Breast epithelium (tissue), 4 donors: Measurements from ENCODE around the gene TSPAN8. TPM values are rescaled to one million over a fixed set of nuclear protein-coding genes. Genes with fewer than 3 reads are reported as not detected.
"Not testable (repeated sequence)": the region's sequence is repeated elsewhere in the genome, so short reads cannot be mapped to it uniquely, and the experiment has no call there.

Experiments used
- DNase-seq, 2 donors: peaks; one replicate each; pipeline ENCODE4 v3.0.0-alpha.2; 2019; ENCODE audit warnings: low spot score in 2 of 2
- H3K27ac ChIP-seq, 2 donors: fragments of 200-600 bp; sonication (generic) in 1 of 2; one replicate each; pipeline ENCODE4 v1.5.1; 2016 to 2019; ENCODE audit warnings: mild to moderate bottlenecking in 1 of 2
- H3K27me3 ChIP-seq, 2 donors: fragments of 200-600 bp; sonication (generic) in 1 of 2; one replicate each; pipeline versions ENCODE4 v1.5.1 to v1.6.0; 2017 to 2019; ENCODE audit warnings: control low read depth in 1 of 2, mild to moderate bottlenecking in 1 of 2
- H3K36me3 ChIP-seq: fragments of 200-600 bp; one replicate; pipeline ENCODE4 v1.5.1; 2019
- H3K4me1 ChIP-seq, 2 donors: fragments of 200-600 bp; sonication (generic); one replicate each; pipeline ENCODE4 v1.5.1; 2016 to 2019; ENCODE audit warnings: control low read depth in 1 of 2
- H3K4me3 ChIP-seq, 3 donors: fragments of 200-600 bp; sonication (generic); 1 replicate in 2 of 3; 2 replicates in 1 of 3; pipeline ENCODE4 v1.5.1; 2016 to 2019; ENCODE audit warnings: mild to moderate bottlenecking in 3 of 3, moderate library complexity in 2 of 3
- H3K9me3 ChIP-seq, 2 donors: fragments of 200-600 bp; sonication (generic) in 1 of 2; one replicate each; pipeline ENCODE4 v1.5.1; 2016 to 2019; ENCODE audit warnings: control low read depth in 1 of 2
- POLR2A ChIP-seq: fragments of 450-650 bp; IDR thresholded peaks from one replicate; pipeline ENCODE4 v1.6.1; 2016; ENCODE audit warnings: antibody characterized with exemption, mild to moderate bottlenecking, moderate library complexity
- POLR2AphosphoS5 ChIP-seq, 3 donors: sonication (generic); formaldehyde crosslinking; IDR thresholded peaks; one replicate each; pipeline ENCODE4 v1.6.1; 2017; ENCODE audit warnings: antibody characterized with exemption in 3 of 3
- intact Hi-C: fragments of 100-400 bp; cut with DNase I; formaldehyde crosslinking; loops from one replicate; pipeline ENCODE4 v1.15.1; 2023; ENCODE audit warnings: low total_unique reads
- total RNA-seq, 3 donors: library from RNA; depleted of rRNA; stranded (reverse); fragments of >200 nt; gene quantifications; one replicate each; pipeline ENCODE4 v1.1.0, GENCODE V29; 2016
- TF ChIP-seq, protein P1 (sequence below), 3 donors: fragments of 450-650 bp; IDR thresholded peaks; one replicate each; pipeline ENCODE4 v1.5.1; 2016 to 2017; ENCODE audit warnings: antibody characterized with exemption in 3 of 3, mild to moderate bottlenecking in 3 of 3, moderate library complexity in 3 of 3

Gene TSPAN8
- total RNA-seq, 3 donors from 2014 or later = 3.1 to 28.3 (median 18.4) TPM

- no peaks in the 10 kb centered on the region for H3K36me3 ChIP-seq
- intact Hi-C loops = no loop called here
- H3K4me3 ChIP-seq = no peak overlapping the region
- no peaks in the 10 kb centered on the region for H3K9me3 ChIP-seq
- TF ChIP-seq POLR2AphosphoS5 (IDR thresholded peaks at IDR 0.05) (no peak), POLR2A (no peak)
- TF ChIP-seq, protein P1, sequence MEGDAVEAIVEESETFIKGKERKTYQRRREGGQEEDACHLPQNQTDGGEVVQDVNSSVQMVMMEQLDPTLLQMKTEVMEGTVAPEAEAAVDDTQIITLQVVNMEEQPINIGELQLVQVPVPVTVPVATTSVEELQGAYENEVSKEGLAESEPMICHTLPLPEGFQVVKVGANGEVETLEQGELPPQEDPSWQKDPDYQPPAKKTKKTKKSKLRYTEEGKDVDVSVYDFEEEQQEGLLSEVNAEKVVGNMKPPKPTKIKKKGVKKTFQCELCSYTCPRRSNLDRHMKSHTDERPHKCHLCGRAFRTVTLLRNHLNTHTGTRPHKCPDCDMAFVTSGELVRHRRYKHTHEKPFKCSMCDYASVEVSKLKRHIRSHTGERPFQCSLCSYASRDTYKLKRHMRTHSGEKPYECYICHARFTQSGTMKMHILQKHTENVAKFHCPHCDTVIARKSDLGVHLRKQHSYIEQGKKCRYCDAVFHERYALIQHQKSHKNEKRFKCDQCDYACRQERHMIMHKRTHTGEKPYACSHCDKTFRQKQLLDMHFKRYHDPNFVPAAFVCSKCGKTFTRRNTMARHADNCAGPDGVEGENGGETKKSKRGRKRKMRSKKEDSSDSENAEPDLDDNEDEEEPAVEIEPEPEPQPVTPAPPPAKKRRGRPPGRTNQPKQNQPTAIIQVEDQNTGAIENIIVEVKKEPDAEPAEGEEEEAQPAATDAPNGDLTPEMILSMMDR (IDR thresholded peaks at IDR 0.05) = no peak
- H3K4me1 ChIP-seq = no peaks in the 10 kb centered on the region
- DNase-seq = no peak
- no peaks in the 10 kb centered on the region for H3K27me3 ChIP-seq
- no peak overlapping the region for H3K27ac ChIP-seq
These were observed 28.4 kb downstream of the TSPAN8 start for GRCh38 chr12:71129364-71129763.

DNA sequence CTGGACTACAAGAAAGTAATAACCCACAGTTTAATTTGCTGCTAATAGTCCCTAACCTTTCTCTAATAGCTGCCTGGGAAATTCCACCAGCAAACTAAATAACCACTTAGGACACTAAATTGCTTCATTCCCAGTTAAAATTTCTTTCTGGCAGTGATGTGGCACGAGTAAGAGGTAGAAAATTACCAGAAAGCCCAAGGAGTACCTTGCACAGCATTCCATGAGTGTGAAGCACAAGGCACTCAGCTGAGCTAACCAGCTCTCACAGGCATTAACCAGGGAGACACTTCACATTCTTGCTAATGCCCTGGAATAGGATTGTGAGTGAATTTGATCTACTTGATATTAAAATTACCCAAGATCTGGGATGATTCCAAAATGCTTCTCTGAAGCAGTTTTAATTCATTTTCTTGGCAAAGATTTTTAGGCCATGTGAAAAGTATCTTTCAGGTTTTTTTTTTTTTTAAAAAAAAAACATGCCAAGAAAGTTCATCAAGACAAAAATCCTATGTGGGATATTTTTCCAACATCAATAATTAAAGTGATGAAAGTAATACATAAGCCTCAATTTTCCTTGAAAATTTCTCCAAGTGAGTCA lies 29.5 kb downstream of the TSPAN8 start:
- H3K27me3 ChIP-seq = no peaks in the 10 kb centered on the region
- DNase-seq = no peak
- no peaks in the 10 kb centered on the region for H3K36me3 ChIP-seq
- no peaks in the 10 kb centered on the region for H3K9me3 ChIP-seq
- intact Hi-C loops = no loop called here
- TF ChIP-seq POLR2A = no peak
- TF ChIP-seq POLR2AphosphoS5 (IDR thresholded peaks at IDR 0.05) = no peak
- TF ChIP-seq, protein P1 (IDR thresholded peaks at IDR 0.05) = no peak
- H3K4me1 ChIP-seq = no peaks in the 10 kb centered on the region
- H3K27ac ChIP-seq = no peak overlapping the region
- no peak overlapping the region for H3K4me3 ChIP-seq

DNA sequence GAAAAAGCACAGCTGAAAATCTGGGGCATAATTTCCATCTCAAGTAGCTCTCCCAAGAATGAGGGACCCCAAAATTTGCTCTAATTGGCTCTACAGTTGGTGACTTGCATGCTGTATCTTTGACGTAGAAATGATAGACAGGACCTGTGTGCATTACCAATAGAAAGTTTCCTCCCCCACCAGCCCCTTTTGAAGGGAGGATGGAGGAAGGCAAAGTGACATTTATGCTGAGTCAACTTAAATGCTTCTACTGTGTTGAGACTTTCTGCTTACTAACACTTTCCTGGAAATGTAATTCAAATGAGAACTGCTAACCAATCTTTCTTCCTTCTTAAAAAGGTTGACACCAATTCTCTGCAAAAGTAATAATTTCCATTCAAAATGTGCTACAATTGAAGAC lies 31.9 kb downstream of the TSPAN8 start:
- Histone ChIP-seq H3K4me3 (no peak overlapping the region), H3K4me1 (no peaks in the 10 kb centered on the region), H3K9me3 (no peaks in the 10 kb centered on the region), H3K27me3 (no peaks in the 10 kb centered on the region), H3K36me3 (no peaks in the 10 kb centered on the region), H3K27ac (no peak overlapping the region)
- no peak for DNase-seq
- TF ChIP-seq POLR2AphosphoS5 (IDR thresholded peaks at IDR 0.05) (no peak), POLR2A (no peak)
- TF ChIP-seq, protein P1 (IDR thresholded peaks at IDR 0.05) = no peak
- intact Hi-C loops = no loop called here

GRCh38 chr12:71125515-71125914 lies 32.3 kb downstream of the TSPAN8 start:
- no peaks in the 10 kb centered on the region for H3K27me3 ChIP-seq
- H3K4me1 ChIP-seq = no peaks in the 10 kb centered on the region
- no peak overlapping the region for H3K27ac ChIP-seq
- no peak for DNase-seq
- no peaks in the 10 kb centered on the region for H3K9me3 ChIP-seq
- TF ChIP-seq POLR2AphosphoS5 (IDR thresholded peaks at IDR 0.05) (no peak), POLR2A (no peak)
- TF ChIP-seq, protein P1 (IDR thresholded peaks at IDR 0.05) = no peak
- no peaks in the 10 kb centered on the region for H3K36me3 ChIP-seq
- H3K4me3 ChIP-seq = no peak overlapping the region
- intact Hi-C loops = no loop called here

DNA sequence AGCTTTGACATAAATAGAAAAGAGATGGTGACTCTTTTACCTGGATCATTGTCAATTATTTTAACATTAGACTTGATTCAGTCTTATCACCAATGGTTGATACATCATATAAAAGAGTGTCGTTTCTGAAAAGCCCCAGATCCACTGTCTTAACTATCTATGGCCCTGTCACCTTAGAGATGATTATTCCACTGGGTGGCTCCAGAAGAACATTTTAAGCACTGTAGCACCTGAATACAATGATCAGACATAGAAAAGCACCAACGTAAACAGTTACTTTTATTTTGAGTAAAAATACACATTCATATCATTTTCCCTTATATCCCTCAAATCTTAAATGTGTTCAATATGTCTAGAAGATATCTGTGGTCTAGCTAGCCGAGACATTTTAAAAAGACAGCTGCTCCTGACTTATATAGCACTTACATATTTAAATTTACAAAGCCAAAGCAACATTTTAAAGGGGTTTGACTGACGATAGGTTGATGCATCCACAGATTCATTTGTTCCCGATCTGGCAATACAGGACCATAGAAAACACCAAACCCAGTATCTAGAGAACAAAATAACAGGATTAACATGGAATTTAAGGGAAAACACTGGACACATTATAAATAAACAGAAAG lies 32.9 kb downstream of the TSPAN8 start:
- Histone ChIP-seq H3K4me3 (no peak overlapping the region), H3K27ac (no peak overlapping the region), H3K4me1 (no peaks in the 10 kb centered on the region), H3K36me3 (no peaks in the 10 kb centered on the region), H3K9me3 (no peaks in the 10 kb centered on the region), H3K27me3 (no peaks in the 10 kb centered on the region)
- TF ChIP-seq POLR2A (no peak), POLR2AphosphoS5 (IDR thresholded peaks at IDR 0.05) (no peak)
- TF ChIP-seq, protein P1 (IDR thresholded peaks at IDR 0.05) = no peak
- intact Hi-C loops = no loop called here
- no peak for DNase-seq

DNA sequence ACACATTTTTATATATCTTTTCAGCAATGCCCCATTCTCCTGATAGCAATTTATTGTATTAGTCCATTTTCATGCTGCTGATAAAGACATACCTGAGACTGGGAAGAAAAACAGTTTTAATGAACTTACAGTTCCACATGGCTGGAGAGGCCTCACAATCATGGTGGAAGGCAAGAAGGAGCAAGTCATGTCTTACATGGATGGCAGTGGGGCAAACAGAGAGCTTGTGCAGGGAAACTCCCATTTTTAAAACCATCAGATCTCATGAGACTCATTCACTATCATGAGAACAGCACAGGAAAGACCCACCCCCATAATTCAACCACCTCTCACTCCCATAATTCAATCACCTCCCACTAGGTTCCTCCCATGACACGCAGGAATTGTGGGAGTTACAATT lies 44.7 kb downstream of the TSPAN8 start:
- H3K4me3 ChIP-seq, H3K4me1 ChIP-seq, H3K36me3 ChIP-seq, H3K27me3 ChIP-seq, DNase-seq, H3K27ac ChIP-seq: not testable (repeated sequence)
- H3K9me3 ChIP-seq = peaks cover 4 to 14% of the 10 kb centered on the region in 2 donors
- intact Hi-C loops = loop anchor here (5.0 kb wide), 1 partner anchor 289 kb away; no protein-coding TSS in a partner anchor
